ENCODE results near the gene BUB3.

DNA sequence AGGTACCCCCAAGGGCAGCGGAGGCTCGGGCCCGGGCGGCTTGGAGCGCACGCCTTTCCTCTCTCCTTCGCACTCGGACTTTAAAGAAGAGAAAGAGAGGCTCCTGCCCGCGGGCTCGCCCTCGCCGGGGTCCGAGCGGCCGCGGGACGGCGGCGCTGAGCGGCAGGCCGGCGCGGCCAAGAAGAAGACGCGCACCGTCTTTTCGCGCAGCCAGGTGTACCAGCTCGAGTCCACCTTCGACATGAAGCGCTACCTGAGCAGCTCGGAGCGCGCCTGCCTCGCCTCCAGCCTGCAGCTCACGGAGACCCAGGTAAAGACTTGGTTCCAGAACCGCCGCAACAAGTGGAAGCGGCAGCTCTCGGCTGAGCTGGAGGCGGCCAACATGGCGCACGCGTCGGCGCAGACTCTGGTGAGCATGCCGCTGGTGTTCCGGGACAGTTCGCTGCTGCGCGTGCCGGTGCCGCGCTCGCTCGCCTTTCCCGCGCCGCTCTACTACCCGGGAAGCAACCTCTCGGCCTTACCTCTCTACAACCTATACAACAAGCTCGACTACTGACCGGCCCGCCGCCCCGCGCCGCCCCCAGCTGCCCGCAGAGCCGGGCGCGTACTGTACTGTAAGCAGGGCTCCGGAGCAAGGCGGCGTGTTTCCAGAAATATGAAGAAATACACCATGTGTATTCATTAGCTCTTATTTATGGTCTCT lies 4.5 kb upstream of the BUB3 start:
- TF ChIP-seq, protein P1, sequence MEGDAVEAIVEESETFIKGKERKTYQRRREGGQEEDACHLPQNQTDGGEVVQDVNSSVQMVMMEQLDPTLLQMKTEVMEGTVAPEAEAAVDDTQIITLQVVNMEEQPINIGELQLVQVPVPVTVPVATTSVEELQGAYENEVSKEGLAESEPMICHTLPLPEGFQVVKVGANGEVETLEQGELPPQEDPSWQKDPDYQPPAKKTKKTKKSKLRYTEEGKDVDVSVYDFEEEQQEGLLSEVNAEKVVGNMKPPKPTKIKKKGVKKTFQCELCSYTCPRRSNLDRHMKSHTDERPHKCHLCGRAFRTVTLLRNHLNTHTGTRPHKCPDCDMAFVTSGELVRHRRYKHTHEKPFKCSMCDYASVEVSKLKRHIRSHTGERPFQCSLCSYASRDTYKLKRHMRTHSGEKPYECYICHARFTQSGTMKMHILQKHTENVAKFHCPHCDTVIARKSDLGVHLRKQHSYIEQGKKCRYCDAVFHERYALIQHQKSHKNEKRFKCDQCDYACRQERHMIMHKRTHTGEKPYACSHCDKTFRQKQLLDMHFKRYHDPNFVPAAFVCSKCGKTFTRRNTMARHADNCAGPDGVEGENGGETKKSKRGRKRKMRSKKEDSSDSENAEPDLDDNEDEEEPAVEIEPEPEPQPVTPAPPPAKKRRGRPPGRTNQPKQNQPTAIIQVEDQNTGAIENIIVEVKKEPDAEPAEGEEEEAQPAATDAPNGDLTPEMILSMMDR (conservative IDR thresholded peaks at IDR 0.05; ENCODE audit: low read length): no peak
- no peak for TF ChIP-seq EZH2phosphoT487 (IDR thresholded peaks at IDR 0.05; ENCODE audit: borderline replicate concordance)
